ENCODE measurements around the gene R3HDM2. TPM values are rescaled to one million over a fixed set of nuclear protein-coding genes. Genes with fewer than 3 reads are reported as not detected.

Gene R3HDM2
- total and polyA plus RNA-seq, 2 of the 13 experiments (the other 11 are each of a cell fraction or from before 2014, with no cell fraction given): 11.1 to 23.5 TPM

GRCh38 chr12:57430931-57431566 lies at the start of gene R3HDM2 (continued):
- TF ChIP-seq EEA1 (CRISPR knock-in tag; IDR thresholded peaks at IDR 0.05; ENCODE audit: borderline replicate concordance) (peak; percentile 78; the same call in 1 of the 2 replicates), ZNF280B (CRISPR knock-in tag; IDR thresholded peaks at IDR 0.05; ENCODE audit: borderline replicate concordance) (peak; percentile 76; the same call in 1 of the 2 replicates), NCOA2 (CRISPR knock-in tag; IDR thresholded peaks at IDR 0.05) (peak; percentile 34; the same call in 1 of the 2 replicates), ZNF816 (CRISPR knock-in tag; IDR thresholded peaks at IDR 0.05; ENCODE audit: borderline replicate concordance) (peak; percentile 66; the same call in 1 of the 2 replicates), ZNF432 (CRISPR knock-in tag; IDR thresholded peaks at IDR 0.05; ENCODE audit: borderline replicate concordance) (no peak), ZBTB14 (CRISPR knock-in tag; IDR thresholded peaks at IDR 0.05) (peak; percentile 95), ZC3H4 (CRISPR knock-in tag; IDR thresholded peaks at IDR 0.05; ENCODE audit: borderline replicate concordance) (0 out of 2 replicates have a peak, but pooled peaks have one; percentile 47), MAFG (CRISPR knock-in tag; IDR thresholded peaks at IDR 0.05) (no peak), BATF2 (CRISPR knock-in tag; IDR thresholded peaks at IDR 0.05) (peak; percentile 68; the same call in 1 of the 2 replicates), EP300 (IDR thresholded peaks at IDR 0.05; ENCODE audit: low read depth in 2 of 2, low read length in 2 of 2) (peak in 1 of 2 experiments; percentile 18; a peak in 1 of 4 replicates), EP300 (CRISPR knock-in tag; IDR thresholded peaks at IDR 0.05; ENCODE audit: borderline replicate concordance) (no peak), GZF1 (CRISPR knock-in tag; IDR thresholded peaks at IDR 0.05) (peak; percentile 65; the same call in 1 of the 2 replicates), ZNF605 (CRISPR knock-in tag; IDR thresholded peaks at IDR 0.05) (peak; percentile 55; the same call in 1 of the 2 replicates)
- TF ChIP-seq, protein P1, sequence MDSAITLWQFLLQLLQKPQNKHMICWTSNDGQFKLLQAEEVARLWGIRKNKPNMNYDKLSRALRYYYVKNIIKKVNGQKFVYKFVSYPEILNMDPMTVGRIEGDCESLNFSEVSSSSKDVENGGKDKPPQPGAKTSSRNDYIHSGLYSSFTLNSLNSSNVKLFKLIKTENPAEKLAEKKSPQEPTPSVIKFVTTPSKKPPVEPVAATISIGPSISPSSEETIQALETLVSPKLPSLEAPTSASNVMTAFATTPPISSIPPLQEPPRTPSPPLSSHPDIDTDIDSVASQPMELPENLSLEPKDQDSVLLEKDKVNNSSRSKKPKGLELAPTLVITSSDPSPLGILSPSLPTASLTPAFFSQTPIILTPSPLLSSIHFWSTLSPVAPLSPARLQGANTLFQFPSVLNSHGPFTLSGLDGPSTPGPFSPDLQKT (CRISPR knock-in tag; IDR thresholded peaks at IDR 0.05; ENCODE audit: borderline replicate concordance): no peak; the same call in 1 of the 2 replicates
- TF ChIP-seq, protein P2, sequence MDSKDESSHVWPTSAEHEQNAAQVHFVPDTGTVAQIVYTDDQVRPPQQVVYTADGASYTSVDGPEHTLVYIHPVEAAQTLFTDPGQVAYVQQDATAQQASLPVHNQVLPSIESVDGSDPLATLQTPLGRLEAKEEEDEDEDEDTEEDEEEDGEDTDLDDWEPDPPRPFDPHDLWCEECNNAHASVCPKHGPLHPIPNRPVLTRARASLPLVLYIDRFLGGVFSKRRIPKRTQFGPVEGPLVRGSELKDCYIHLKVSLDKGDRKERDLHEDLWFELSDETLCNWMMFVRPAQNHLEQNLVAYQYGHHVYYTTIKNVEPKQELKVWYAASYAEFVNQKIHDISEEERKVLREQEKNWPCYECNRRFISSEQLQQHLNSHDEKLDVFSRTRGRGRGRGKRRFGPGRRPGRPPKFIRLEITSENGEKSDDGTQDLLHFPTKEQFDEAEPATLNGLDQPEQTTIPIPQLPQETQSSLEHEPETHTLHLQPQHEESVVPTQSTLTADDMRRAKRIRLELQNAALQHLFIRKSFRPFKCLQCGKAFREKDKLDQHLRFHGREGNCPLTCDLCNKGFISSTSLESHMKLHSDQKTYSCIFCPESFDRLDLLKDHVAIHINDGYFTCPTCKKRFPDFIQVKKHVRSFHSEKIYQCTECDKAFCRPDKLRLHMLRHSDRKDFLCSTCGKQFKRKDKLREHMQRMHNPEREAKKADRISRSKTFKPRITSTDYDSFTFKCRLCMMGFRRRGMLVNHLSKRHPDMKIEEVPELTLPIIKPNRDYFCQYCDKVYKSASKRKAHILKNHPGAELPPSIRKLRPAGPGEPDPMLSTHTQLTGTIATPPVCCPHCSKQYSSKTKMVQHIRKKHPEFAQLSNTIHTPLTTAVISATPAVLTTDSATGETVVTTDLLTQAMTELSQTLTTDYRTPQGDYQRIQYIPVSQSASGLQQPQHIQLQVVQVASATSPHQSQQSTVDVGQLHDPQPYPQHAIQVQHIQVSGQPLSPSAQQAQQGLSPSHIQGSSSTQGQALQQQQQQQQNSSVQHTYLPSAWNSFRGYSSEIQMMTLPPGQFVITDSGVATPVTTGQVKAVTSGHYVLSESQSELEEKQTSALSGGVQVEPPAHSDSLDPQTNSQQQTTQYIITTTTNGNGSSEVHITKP (CRISPR knock-in tag; IDR thresholded peaks at IDR 0.05; ENCODE audit: low read depth): no peak; the same call in 1 of the 2 replicates
- TF ChIP-seq, protein P3, sequence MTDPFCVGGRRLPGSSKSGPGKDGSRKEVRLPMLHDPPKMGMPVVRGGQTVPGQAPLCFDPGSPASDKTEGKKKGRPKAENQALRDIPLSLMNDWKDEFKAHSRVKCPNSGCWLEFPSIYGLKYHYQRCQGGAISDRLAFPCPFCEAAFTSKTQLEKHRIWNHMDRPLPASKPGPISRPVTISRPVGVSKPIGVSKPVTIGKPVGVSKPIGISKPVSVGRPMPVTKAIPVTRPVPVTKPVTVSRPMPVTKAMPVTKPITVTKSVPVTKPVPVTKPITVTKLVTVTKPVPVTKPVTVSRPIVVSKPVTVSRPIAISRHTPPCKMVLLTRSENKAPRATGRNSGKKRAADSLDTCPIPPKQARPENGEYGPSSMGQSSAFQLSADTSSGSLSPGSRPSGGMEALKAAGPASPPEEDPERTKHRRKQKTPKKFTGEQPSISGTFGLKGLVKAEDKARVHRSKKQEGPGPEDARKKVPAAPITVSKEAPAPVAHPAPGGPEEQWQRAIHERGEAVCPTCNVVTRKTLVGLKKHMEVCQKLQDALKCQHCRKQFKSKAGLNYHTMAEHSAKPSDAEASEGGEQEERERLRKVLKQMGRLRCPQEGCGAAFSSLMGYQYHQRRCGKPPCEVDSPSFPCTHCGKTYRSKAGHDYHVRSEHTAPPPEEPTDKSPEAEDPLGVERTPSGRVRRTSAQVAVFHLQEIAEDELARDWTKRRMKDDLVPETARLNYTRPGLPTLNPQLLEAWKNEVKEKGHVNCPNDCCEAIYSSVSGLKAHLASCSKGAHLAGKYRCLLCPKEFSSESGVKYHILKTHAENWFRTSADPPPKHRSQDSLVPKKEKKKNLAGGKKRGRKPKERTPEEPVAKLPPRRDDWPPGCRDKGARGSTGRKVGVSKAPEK (CRISPR knock-in tag; IDR thresholded peaks at IDR 0.05; ENCODE audit: borderline replicate concordance): no peak
